IMR-90 (cell line): ENCODE results near the gene DCAF8L2.

Experiments used
- MAZ ChIP-seq: IDR thresholded peaks from 2 replicates; pipeline ENCODE4 v1.6.1; 2012; ENCODE audit warnings: low read depth, mild to moderate bottlenecking, low read length, improper control_type of control experiment, moderate library complexity, borderline replicate concordance
- MXI1 ChIP-seq: IDR thresholded peaks from 2 replicates; pipeline ENCODE4 v1.6.1; 2012; ENCODE audit warnings: low read depth, mild to moderate bottlenecking, low read length, moderate library complexity, borderline replicate concordance
- TF ChIP-seq, protein P1 (sequence below): conservative IDR thresholded peaks from 2 replicates; pipeline ENCODE4 v1.5.1; 2012; ENCODE audit warnings: mild to moderate bottlenecking, low read depth, low read length, improper control_type of control experiment
- TF ChIP-seq, protein P2 (sequence below): fragments of 150-350 bp; IDR thresholded peaks from 2 replicates; pipeline ENCODE4 v1.6.1; 2017; ENCODE audit warnings: mild to moderate bottlenecking, antibody characterized with exemption, low read length, low read depth

DNA sequence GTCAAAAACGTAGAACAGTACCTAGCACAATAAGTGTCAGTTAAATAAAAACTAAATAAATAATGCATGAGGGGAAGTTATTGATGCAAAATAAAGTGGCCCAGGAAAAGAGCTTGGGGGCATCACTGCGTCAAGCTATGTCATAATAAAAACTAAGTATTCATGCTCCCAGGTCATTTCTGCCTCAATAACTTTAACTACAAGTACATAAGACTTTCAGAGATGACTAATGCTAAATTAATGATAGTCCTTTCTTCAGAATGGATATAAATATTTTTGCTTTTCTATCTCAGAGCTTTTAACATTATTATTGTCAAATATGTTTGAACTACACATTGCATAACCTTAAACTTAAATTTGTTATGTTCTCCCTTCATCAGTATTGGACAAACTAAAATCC lies 125.5 kb downstream of the DCAF8L2 start:
- TF ChIP-seq MXI1 (no peak), MAZ (no peak)
- TF ChIP-seq, protein P1, sequence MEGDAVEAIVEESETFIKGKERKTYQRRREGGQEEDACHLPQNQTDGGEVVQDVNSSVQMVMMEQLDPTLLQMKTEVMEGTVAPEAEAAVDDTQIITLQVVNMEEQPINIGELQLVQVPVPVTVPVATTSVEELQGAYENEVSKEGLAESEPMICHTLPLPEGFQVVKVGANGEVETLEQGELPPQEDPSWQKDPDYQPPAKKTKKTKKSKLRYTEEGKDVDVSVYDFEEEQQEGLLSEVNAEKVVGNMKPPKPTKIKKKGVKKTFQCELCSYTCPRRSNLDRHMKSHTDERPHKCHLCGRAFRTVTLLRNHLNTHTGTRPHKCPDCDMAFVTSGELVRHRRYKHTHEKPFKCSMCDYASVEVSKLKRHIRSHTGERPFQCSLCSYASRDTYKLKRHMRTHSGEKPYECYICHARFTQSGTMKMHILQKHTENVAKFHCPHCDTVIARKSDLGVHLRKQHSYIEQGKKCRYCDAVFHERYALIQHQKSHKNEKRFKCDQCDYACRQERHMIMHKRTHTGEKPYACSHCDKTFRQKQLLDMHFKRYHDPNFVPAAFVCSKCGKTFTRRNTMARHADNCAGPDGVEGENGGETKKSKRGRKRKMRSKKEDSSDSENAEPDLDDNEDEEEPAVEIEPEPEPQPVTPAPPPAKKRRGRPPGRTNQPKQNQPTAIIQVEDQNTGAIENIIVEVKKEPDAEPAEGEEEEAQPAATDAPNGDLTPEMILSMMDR, result no peak
- TF ChIP-seq, protein P2, sequence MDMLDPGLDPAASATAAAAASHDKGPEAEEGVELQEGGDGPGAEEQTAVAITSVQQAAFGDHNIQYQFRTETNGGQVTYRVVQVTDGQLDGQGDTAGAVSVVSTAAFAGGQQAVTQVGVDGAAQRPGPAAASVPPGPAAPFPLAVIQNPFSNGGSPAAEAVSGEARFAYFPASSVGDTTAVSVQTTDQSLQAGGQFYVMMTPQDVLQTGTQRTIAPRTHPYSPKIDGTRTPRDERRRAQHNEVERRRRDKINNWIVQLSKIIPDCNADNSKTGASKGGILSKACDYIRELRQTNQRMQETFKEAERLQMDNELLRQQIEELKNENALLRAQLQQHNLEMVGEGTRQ, result no peak
